Progenitor cell of endocrine pancreas (in vitro differentiated cells): Measurements from ENCODE around the gene ZBTB40. TPM values are rescaled to one million over a fixed set of nuclear protein-coding genes. Genes with fewer than 3 reads are reported as not detected.

Source experiments
- DNase-seq: peaks from one replicate; pipeline ENCODE4 v3.0.0; 2021; ENCODE audit warnings: low spot score; ENCODE audit not compliant: unreplicated experiment
- H3K27ac Mint-ChIP-seq: 2 replicates; pipeline ENCODE4 v1.8.0; 2021; ENCODE audit warnings: mild to moderate bottlenecking, moderate library complexity, mixed read lengths
- H3K27me3 Mint-ChIP-seq: 2 replicates; pipeline ENCODE4 v1.8.0; 2021; ENCODE audit warnings: mixed read lengths
- H3K36me3 Mint-ChIP-seq: 2 replicates; pipeline ENCODE4 v1.8.0; 2022; ENCODE audit warnings: mixed read lengths; ENCODE audit not compliant: insufficient read depth
- H3K4me1 Mint-ChIP-seq: 2 replicates; pipeline ENCODE4 v1.8.0; 2021; ENCODE audit warnings: low read depth, mixed read lengths
- H3K4me3 Mint-ChIP-seq: 2 replicates; pipeline ENCODE4 v1.8.0; 2021; ENCODE audit warnings: low read depth, mild to moderate bottlenecking, moderate library complexity, mixed read lengths
- H3K9me3 Mint-ChIP-seq: 2 replicates; pipeline ENCODE4 v1.8.0; 2021; ENCODE audit warnings: low read depth, mixed read lengths
- CTCF ChIP-seq: fragments of 200-600 bp; sonication (generic); IDR thresholded peaks from one replicate; pipeline ENCODE4 v1.5.0; 2021; ENCODE audit warnings: antibody characterized with exemption, mild to moderate bottlenecking; ENCODE audit not compliant: unreplicated experiment
- total RNA-seq: library from RNA; stranded (reverse); gene quantifications from 2 replicates; pipeline ENCODE4 v1.2.1, GENCODE V29; 2021

The ZBTB40 gene
- total RNA-seq, 1 donor from 2014 or later = 40.9 TPM

GRCh38 chr1:22537441-22538139, 85.9 kb downstream of the ZBTB40 start:
- no peak for TF ChIP-seq CTCF
- H3K27me3 Mint-ChIP-seq = no peaks in the 10 kb centered on the region
- H3K9me3 Mint-ChIP-seq = no peaks in the 10 kb centered on the region
- H3K27ac Mint-ChIP-seq = peak overlapping the region; percentile 20
- no peak overlapping the region for H3K4me3 Mint-ChIP-seq
- peaks cover 6% of the 10 kb centered on the region for H3K36me3 Mint-ChIP-seq
- peaks cover 4% of the 10 kb centered on the region for H3K4me1 Mint-ChIP-seq
- DNase-seq = no peak

GRCh38 chr1:22539510-22540118, 88.0 kb downstream of the ZBTB40 start:
- H3K27me3 Mint-ChIP-seq = peaks cover 10% of the 10 kb centered on the region
- H3K4me3 Mint-ChIP-seq = no peak overlapping the region
- peak overlapping the region; percentile 11 for H3K27ac Mint-ChIP-seq
- no peaks in the 10 kb centered on the region for H3K4me1 Mint-ChIP-seq
- no peaks in the 10 kb centered on the region for H3K9me3 Mint-ChIP-seq
- no peak for DNase-seq
- TF ChIP-seq CTCF = no peak
- H3K36me3 Mint-ChIP-seq = peaks cover 3% of the 10 kb centered on the region

- TF ChIP-seq CTCF = no peak
- H3K4me3 Mint-ChIP-seq = no peak overlapping the region
Observed at GRCh38 chr1:22540337-22540736, 88.7 kb downstream of the ZBTB40 start.

GRCh38 chr1:22542886-22543285, 91.2 kb downstream of the ZBTB40 start:
- TF ChIP-seq CTCF = no peak
- Mint-ChIP-seq H3K4me3 (no peak overlapping the region), H3K27me3 (peaks cover 41% of the 10 kb centered on the region), H3K4me1 (no peaks in the 10 kb centered on the region), H3K36me3 (no peaks in the 10 kb centered on the region), H3K9me3 (no peaks in the 10 kb centered on the region), H3K27ac (no peak overlapping the region)
- DNase-seq = no peak

More at GRCh38 chr1:22540337-22540736, 88.7 kb downstream of the ZBTB40 start:
- H3K27me3 Mint-ChIP-seq = peaks cover 16% of the 10 kb centered on the region
- H3K36me3 Mint-ChIP-seq = peaks cover 3% of the 10 kb centered on the region
- no peaks in the 10 kb centered on the region for H3K9me3 Mint-ChIP-seq
- no peak for DNase-seq
- no peaks in the 10 kb centered on the region for H3K4me1 Mint-ChIP-seq
- peak overlapping the region; percentile 60 for H3K27ac Mint-ChIP-seq

- DNase-seq = no peak
- TF ChIP-seq CTCF = no peak
- H3K36me3 Mint-ChIP-seq = no peaks in the 10 kb centered on the region
- H3K4me1 Mint-ChIP-seq = no peaks in the 10 kb centered on the region
- H3K4me3 Mint-ChIP-seq = no peak overlapping the region
- H3K27me3 Mint-ChIP-seq = peaks cover 49% of the 10 kb centered on the region
- H3K9me3 Mint-ChIP-seq = no peaks in the 10 kb centered on the region
- H3K27ac Mint-ChIP-seq = no peak overlapping the region
Observed at GRCh38 chr1:22543679-22544078, 92.0 kb downstream of the ZBTB40 start.
